ENCODE results near the gene CRYGS.

DNA sequence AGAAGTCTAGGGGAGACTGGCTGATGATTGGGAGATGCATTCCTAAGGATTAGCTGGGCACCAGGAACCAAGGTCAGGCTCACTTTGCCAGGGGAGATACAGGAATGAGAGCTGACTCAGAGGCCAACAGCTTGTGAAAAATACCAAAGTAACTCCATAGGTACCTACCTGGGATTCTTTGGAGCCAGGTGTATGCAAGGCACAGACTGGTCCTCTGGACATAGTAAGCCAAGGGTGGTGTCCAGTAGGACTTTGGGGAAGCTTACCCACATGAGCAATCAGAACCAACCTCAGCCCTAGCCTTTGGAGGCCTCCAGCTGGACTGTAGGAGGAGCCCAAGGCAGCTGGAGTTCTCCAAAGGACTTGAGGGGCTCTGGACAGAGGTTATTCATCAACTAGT is 47.5 kb downstream of the CRYGS start:
- no peak for TF ChIP-seq CTCF (IDR thresholded peaks at IDR 0.05; ENCODE audit: low read length)
- no peak for TF ChIP-seq EZH2 (optimal IDR thresholded peaks at IDR 0.05; ENCODE audit: low read depth, low read length)
- no peak for TF ChIP-seq EZH2phosphoT487 (IDR thresholded peaks at IDR 0.05; ENCODE audit: low read length)

Data from MM.1S (cell line).